HG03108 (cell line): ENCODE results near the gene HAP1.

Experiments used
- ATAC-seq: cut with Tn5 transposase; IDR thresholded peaks from one replicate; pipeline ENCODE4 v1.9.1; 2021; ENCODE audit warnings: moderate library complexity; ENCODE audit not compliant: unreplicated experiment

The HAP1 gene

DNA sequence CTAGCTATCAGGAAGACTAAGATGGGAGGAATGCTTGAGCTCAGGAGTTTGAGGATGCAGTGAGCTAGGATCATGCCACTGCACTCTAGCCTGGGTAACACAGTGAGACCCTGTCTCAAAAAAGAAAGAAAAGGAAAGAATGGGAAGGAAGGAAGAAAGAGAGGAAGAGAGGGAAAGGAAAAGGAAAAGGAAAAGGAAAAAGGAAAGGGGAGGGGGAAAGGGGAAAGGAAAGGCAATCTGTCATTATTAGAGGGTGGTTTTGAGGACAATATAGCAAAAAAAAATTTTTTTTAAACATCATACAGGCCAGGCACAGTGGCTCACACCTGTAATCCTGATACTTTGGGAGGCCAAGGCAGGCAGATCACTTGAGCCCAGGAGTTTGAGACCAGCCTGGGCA lies 31.7 kb upstream of the HAP1 start:
- no peak for ATAC-seq

DNA sequence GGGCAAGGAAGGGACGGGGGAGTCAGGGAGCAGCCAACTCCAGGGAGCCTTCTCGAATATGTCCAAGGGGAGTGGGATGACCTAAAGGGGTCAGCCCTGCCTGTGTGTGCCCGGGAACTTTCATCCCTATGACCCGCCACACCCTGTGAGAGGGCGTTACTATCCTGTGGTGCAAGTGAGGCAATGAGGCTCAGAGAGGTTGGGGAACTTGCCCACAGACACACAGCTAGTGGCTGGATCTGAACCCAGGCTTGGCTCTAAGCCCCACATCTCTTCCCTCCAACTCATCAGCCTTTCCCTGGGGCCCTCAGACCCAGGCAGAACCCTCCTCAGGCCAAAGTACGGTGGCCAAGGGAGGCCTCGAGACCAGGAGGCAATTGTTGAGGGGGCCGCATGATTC lies 28.9 kb upstream of the HAP1 start:
- no peak for ATAC-seq

DNA sequence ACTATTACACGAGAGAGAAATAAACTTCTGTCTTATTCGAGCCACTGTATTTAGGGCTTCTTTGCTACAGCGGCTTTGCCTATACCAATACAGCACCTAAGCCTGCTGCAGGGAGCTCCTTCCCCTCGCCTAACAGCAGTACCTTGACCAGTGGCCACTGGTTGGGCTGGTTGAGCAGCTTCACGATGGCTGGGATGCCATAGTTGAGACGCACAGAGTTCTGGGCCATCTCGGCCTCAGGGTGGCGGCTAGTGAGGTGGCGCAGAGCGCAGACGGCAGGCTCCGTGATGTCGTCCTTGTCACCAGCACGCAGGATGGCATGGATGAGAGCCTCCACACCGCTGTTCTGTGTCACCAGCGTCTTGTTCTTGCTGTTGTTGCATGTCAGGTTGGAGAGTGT lies 28.4 kb upstream of the HAP1 start:
- no peak for ATAC-seq

DNA sequence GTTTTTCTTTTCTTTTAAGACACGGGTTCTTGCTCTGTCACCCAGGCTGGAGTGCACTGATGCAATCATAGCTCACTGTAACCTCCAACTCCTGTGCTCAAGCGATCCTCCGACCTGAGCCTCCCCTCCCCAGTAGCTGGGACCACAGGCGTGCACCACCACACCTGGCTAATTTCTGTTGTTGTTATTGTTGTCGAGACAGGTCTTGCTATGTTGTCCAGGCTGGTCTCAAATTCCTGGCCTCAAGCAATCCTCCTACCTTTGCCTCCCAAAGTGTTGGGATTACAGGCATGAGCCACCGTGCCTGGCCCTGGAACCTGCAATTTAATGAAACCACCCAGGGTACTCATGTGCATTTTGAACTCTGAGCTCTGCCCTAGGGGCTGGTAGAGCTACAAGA lies 27.9 kb upstream of the HAP1 start:
- no peak for ATAC-seq

DNA sequence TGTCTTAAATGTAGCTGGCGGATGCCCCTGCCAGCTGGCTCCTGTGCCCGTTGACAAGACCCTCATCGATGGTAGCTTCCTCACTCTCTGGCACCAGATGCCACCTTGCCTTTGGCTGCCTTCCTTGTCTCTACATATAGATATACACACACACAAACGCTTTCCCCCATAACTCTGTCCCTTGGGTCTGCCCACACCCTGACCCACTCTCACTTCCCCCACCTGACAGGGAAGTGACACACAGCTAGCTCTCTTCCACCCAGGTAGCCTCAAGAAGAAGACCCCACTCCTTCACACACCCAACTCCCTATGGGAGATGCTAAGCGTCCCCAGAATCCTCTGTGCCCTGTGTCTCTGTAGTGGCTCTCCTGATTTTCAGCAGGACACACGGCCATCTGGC lies 26.4 kb upstream of the HAP1 start:
- ATAC-seq: no peak

DNA sequence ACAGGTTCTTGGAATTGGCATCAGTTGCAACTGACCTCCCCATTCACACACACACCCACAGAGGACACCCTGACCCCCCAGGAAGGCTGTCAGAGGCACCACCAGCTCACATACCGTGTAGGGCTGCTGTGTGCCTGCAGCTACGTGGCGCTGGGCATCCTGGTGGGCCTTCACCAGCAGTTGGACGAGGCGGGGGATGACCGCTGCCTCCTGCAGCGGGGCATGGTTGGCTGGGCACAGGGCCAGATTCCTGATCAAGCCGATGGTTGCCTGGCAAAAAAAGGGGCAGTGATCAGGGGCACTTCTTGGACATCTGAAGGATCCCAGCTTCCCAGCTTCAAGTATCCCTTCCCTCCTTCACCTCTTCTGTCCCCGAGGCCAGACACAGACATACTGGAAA lies 24.2 kb upstream of the HAP1 start:
- ATAC-seq: no peak

DNA sequence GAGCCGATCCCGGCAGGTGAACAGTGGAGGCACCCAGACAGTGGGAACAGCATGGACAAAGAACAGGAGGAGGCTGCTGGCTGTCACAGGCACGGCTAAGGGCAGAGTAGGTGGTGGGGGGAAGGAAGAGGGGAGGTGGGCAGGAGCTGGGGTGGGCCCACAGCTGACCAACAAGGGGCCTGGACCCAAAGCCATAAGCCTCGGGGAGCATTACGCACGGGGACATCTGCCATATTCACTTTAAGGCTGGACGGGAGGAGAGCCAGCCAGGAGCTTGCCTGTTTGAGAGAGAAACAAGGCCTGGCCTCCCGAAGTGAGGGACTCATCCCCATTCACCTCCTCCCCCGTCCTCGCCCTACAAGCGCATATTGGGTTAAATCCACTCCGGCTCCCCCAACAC lies 19.6 kb upstream of the HAP1 start:
- no peak for ATAC-seq

- ATAC-seq: no peak
These were observed 16.8 kb upstream of the HAP1 start for GRCh38 chr17:41751288-41751687.

DNA sequence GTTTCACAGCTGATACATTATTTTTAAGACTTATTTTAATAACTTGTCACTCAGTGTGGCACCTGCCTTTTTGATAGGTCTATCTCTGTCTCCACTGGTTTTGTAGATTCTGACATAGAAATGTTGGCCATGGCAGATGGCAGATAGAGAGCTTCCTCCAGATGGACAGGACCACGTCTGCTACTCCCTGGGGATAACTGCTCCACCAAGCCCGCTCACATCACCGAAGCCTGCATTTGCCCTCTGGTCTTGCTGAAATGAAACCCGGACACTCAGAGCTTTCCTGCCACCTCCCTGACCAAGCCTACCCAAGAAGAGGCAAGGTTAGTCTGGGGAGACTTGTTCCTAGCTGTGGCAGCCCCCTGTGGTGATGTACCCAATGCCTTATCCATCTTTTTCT lies 16.4 kb upstream of the HAP1 start:
- no peak for ATAC-seq

DNA sequence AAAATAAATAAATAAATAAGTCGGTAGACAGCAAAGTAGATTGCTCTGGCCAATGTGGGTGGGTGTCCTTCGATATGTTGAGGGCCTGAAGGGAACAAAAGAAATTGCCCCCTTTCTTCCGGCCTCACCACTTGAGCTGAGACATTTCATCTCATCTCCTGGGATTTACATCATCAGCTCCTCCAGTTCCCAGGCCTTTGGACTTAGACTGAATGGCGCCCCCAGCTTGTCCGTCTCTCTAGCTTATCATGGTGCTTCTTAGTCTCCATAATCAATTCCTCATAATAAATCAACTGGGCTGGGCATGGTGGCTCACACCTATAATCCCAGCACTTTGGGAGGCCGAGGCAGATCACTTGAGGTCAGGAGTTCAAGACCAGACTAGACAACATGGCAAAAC lies 13.8 kb upstream of the HAP1 start:
- ATAC-seq: no peak

- no peak for ATAC-seq
These were observed 7.3 kb upstream of the HAP1 start for GRCh38 chr17:41741709-41742108.

DNA sequence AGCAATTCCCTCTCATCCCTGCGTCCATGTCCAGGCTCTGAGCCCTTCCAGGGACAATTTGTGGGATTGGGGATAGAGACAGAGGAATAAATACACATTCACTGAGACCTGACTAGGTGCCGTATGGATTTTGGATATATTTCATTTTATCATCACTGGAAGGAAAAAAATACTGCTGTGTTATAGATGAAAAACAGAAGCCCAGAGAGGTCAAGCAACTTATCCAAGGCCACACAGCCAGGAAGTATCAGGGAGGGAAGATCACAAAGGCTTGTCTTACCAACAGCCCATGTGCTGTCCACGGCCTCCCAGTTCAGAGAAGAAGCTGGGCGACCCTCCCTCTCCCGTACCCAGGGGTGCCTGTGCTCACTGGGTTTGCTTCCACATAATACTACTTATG lies 6.1 kb upstream of the HAP1 start:
- no peak for ATAC-seq

GRCh38 chr17:41739661-41740352 lies 5.4 kb upstream of the HAP1 start:
- ATAC-seq: no peak

GRCh38 chr17:41738801-41739112 lies 4.3 kb upstream of the HAP1 start:
- ATAC-seq: no peak

GRCh38 chr17:41738077-41738800 lies 3.8 kb upstream of the HAP1 start:
- no peak for ATAC-seq

- no peak for ATAC-seq
These were observed 3.2 kb upstream of the HAP1 start for GRCh38 chr17:41737680-41738023.

DNA sequence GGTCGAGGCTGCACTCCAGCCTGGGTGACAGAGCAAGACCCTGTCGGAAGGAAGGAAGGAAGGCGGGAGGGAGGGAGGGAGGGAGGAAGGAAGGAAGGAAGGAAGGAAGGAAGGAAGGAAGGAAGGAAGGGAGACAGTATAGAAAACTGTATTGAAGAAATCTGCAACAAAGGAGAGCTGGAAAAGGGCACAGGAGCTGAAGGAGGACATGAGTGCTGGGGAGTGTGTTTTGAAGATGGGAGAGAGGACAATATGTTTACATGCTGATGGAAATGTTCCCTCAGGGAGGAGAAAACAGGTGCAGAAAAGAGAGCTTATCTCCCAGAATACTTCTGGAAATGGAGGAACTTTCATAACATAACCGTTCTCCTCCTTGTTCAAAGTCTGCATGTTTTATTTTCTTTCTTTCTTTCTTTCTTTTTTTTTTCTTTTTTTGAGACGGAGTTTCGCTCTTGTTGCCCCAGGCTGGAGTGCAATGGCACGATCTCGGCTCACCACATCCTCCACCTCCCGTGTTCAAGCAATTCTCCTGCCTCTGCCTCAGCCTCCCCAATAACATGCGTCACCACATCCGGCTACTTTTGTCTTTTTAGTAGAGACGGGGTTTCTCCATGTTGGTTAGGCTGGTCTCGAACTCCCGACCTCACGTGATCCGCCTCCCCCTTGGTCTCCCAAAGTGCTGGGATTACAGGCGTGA lies 2.7 kb upstream of the HAP1 start:
- no peak for ATAC-seq

DNA sequence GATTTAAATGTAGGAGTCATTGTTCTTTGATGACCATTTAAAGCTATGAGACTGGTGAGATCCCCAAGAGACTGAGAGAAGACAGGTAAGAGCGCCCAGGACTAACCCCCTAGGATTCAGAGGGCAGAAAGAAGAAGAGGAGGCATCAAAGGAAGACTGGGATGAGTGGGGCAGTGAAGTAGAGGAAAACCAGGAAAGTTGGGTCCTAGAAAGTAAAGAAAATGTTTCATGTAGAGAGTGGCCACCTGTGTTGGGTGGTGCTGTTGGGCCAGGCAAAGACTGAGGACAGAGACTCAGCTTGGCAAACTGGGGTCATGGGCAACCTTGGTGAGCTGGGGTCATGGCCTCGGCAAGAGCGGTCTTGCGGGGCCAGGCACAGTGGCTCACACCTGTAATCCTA lies 1.3 kb upstream of the HAP1 start:
- no peak for ATAC-seq

- no peak for ATAC-seq
These were observed 488 bp upstream of the HAP1 start for GRCh38 chr17:41734949-41735313.

- no peak for ATAC-seq
These were observed 900 bp downstream of the HAP1 start for GRCh38 chr17:41733348-41734138.

DNA sequence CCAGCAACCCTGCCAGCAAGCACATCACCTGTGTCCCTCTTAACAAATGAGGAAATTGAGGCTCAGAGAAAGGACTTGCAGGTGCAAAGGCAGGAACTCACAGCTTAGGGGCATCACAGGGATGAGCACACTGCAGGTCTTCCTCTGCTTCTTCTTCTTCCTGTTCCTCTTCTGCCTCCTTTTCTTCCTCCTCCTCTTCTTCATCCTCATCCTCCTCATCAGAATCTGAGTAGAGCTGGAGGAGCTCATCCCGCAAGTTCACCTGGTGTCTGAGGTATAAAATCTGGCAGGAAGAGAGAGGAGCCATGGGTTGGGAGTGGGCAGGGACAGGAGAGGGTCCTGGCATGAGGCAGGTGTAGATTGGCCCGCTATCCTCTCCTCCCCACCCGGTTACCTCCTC lies 2.6 kb downstream of the HAP1 start:
- ATAC-seq: no peak

GRCh38 chr17:41730479-41730878 lies 4.0 kb downstream of the HAP1 start:
- ATAC-seq: no peak
